GM21360 (cell line): ENCODE measurements around the gene PLCB3.

Source experiments
- ATAC-seq: cut with Tn5 transposase; IDR thresholded peaks from one replicate; pipeline ENCODE4 v1.9.1; 2021; ENCODE audit warnings: mild to moderate bottlenecking, moderate library complexity; ENCODE audit not compliant: unreplicated experiment

PLCB3 gene

DNA sequence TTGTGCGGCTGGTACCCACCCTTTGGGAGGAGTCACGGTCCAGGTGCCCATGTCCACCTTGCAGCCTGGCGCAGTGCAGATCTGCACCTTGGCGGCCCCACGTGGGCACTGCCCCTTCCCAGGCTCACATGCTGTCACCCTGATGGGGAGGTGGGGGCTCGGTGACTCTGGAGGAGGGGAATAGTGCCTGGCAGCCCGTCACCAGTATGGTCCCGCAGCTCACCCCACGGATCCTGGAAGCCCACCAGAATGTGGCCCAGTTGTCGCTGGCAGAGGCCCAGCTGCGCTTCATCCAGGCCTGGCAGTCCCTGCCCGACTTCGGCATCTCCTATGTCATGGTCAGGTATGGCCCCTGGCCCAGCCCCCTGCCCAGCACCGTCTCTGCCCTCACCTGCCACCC, 30.5 kb upstream of the PLCB3 start:
- no peak for ATAC-seq

DNA sequence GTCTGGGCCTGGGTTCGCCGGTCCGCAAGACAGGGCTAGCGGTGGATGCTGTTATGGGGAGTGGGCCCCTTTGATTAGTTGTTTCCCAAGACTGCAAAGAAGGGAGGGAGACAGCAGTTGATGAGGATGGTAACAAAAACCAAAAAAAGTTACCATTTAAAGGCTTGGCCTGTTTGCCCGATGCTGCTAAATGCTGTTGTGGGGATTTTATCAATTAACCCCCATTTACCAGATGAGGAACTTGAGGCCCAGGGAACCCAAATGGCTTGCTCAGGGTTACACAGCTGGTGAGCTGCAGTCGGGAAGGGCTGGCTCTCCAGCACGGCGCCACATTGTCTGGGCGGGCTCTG, 28.7 kb upstream of the PLCB3 start:
- no peak for ATAC-seq

DNA sequence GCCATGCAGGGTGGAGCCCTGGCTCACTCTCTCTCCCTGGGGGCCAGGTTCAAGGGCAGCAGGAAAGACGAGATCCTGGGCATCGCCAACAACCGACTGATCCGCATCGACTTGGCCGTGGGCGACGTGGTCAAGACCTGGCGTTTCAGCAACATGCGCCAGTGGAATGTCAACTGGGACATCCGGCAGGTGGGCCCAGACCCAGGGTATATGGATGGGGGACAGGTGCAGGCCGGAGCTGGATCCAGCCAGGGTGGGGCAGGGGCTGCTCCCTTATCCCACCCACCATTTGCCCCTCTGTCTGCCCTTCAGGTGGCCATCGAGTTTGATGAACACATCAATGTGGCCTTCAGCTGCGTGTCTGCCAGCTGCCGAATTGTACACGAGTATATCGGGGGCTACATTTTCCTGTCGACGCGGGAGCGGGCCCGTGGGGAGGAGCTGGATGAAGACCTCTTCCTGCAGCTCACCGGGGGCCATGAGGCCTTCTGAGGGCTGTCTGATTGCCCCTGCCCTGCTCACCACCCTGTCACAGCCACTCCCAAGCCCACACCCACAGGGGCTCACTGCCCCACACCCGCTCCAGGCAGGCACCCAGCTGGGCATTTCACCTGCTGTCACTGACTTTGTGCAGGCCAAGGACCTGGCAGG, 28.2 kb upstream of the PLCB3 start:
- no peak for ATAC-seq

DNA sequence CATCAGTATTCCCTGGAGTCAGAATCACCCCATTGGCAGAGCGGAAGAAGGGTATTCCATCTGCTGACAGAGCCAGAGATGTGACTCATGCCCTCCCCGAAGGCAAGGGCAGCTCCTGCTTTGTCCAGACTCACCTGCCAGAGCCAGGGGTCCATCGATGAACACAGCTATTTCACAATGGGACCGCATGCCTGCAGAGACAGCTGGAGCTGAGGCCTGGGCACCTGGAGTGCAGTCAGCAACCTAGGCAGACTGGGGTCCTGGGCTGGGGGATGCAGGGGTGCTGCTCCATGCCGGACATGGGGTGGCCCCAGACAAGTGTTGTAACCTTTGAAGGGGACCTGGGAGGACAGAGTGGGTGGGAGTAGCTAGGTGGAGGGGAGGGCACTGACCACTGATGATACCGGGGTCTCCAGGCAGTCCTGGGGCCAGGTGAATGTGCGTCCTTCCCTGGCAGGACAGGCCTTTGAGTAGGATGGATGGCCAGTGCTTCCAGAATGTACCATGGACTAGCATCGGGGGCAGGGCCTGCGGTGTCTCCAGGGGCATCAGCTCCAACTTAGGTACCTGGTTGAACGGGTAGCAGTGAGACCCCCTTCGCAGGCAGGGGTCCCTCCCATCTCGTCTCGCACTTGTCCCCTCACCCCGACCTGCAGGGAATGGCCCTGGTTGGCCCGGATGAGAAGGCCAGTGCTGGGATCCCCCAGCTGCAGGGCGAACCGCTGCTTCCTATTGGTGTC, 27.0 kb upstream of the PLCB3 start:
- ATAC-seq = no peak

DNA sequence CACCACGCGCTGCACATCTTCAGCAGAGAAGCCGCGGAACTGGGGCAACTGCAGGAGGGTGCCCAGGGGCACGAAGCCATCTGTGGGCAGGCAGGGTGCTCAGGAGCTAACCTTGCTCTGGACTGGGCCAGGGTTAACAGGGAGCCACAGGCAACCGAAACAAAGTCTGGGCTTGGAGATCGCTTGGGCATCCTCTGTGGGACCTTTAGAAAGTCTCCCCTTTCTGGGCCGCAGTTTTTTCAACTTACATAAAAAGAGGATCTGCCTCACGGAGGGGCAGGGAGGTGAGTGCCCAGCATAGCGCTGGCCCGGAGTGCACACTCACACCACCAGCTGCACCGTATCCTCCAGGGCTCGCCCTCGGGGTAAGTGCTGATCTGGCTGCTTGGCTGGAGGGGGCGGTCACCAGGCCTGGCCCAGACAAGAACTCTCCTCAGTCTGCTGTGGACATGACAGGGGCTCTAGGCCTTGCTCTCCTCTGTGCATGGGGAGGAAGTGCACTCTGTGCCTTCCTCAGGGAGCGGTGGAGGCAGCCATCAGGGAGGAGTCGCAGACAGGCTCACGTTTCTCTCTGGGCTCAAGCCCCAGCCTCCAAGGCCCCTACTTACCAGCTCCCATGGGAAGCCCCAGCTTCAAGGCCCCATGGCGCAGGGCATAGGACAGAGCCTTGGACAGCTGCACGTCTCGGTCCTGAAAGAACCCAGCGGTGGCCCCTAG, 26.3 kb upstream of the PLCB3 start:
- no peak for ATAC-seq

DNA sequence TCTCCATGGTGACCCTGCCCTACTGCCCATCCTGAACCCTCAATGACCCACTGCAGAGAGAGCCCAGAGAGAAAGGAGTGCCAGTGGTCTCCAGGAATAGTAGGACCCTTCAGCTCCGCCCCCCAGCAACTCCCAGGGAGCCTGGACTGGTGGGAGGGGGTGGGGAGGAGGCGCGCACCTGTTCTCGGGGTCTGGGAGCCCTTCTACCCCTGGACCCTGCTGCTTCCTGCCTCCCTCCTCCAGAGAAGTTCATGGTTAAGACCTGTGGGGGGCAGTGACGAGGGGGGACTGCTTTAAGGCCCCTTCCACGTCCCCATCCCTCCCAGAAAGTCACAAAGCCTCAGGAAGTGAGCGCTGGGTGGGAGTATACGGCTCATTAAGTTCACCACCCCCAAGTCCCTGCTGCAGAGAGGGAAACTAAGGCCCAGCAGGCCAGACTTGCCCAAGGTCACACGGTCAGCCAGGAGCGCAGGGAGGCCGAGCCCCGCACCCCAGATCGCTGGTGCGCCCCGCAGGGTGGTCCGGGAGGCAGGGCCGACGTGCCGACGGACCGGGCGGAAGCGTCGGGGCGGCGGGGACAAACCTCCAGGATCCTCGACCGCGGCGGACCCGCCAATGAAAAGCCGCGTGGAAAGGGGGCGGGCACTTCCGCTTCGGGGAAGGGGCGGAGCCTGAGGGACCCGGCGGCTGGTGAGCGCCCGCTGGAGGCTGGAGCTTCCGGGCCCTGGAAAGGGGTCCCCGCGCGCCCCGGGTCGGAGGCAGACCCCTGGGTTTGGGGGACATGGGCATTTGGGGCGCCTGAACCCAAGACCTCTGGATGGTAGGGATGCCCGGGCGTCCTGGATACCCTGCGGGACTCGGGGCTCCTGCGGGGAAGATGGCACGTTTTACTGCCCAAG, 25.5 kb upstream of the PLCB3 start, which contains the start of the genes NUDT22 and TRPT1:
Gene NUDT22 (plus strand): TSS at position 667 of the 899 bp plus-strand sequence. CDS start 379 bp downstream, outside the sequence.
Gene TRPT1 (minus strand): TSS at position 579 of the 899 bp plus-strand sequence. CDS start 326 bp downstream, at position 253.
- no peak for ATAC-seq

DNA sequence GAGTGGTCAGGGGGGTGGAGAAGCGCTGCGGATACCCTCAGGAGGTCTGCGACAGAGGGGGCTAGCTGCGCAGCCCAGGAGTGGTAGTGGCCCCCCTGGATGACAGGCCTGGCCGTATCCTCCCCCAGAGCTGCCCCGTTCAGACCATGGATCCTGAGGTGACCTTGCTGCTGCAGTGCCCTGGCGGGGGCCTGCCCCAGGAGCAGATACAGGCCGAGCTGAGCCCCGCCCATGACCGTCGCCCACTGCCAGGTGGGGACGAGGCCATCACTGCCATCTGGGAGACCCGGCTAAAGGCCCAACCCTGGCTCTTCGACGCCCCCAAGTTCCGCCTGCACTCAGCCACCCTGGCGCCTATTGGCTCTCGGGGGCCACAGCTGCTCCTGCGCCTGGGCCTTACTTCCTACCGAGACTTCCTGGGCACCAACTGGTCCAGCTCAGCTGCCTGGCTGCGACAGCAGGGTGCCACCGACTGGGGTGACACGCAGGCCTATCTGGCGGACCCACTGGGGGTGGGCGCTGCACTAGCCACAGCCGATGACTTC, 24.8 kb upstream of the PLCB3 start:
- ATAC-seq = no peak

DNA sequence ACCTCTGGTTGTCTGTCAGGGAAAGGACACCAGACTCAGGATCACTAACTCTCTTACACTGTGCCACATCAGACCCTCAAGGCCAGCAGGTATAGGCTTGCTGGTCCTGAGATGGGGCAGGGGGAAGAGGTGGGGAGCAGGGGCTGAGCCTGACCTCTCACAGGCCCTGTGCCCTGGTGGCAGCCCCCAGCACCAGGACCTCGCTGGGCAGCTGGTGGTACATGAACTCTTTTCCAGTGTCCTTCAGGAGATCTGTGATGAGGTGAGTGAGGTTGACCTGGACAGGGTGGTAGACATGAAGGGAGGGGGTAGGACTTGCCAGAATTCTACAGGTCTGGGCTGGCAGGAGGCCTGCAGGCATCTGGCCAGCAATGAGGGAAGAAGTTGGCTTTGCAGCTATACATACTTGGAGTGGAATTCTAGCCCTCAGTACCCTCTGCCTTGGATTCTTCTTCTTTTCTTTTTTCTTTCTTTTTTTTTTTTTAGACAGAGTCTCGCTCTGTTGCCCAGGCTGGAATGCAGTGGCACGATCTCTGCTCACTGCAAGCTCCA, 23.8 kb upstream of the PLCB3 start:
- no peak for ATAC-seq

DNA sequence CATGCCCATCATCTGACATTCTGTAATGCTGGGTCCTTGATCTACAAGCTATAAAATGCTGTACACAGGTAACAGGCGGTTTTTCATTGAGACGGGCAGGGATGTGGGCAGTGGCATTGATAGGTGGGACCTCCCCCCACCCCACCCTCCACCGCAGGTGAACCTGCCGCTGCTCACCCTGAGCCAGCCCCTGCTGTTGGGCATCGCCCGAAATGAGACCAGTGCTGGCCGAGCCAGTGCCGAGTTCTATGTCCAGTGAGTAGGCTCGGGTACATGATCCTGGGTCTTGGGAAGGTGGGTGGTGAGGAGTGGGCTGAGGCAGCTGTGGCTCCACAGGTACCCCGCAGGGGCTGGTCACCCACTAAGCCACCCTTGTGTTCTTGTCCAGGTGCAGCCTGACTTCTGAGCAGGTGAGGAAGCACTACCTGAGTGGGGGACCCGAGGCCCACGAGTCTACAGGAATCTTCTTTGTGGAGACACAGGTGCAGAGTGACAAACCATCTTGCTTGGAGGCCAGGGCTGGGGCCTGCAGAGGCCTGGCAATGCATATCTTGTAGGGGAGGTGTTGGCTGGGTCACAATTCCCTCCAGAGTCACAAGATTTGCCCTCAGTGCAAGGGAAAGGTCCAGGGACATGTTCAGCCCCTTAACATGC, 22.1 kb upstream of the PLCB3 start:
- ATAC-seq = no peak

DNA sequence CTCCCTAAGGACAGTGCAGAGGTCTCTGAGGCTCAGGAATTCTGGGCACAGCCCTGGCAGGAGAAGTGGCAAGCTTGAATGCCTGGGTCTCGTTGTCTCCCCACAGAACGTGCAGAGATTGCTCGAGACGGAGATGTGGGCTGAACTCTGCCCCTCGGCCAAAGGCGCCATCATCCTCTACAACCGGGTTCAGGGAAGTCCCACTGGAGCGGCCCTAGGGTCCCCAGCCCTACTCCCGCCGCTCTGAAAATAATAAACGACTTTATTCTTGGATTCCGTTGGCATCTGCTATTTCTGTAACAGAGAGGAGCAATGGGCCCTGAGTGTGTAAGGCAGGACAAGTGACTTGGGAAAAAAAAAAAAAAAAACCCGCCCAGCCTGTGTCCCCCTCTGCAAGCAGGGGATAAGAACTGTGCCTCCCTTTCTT, 21.6 kb upstream of the PLCB3 start:
- ATAC-seq = no peak

DNA sequence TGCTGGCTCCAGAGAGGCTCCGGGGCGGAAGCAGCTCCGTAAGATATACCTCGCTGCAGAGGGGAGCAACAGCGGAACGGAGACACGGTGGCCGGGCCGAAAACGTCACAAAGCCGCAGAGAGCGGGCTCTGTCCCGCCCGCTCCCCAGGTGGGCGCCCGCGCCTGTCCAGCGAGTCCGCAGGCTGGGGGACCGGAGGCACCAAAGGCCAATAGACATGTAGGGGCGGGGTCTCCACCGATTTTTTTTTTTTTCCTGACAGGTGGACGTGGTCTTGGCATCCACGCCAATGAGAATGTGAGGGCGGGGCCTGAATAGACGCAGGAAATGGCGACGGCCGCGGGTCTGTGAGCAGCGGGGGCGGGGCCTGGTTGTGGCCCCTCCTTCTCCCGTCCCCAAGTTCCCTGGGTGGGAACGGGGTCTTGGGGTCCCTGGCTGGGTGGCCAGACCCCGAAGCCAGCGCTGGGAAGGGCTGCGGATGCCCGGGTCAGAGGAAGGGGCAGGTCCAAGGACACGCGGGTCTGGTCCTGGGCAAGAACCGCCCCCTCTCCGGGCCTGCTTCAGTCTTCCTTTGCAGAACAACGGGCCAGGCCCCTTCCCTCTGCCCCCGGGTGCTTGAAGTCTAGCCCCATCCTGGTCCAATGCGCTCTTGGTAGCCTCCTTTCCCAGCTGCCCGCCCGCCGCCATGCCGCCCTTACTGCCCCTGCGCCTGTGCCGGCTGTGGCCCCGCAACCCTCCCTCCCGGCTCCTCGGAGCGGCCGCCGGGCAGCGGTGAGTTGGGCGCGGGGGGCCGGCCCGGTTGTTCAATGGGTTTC, 21.0 kb upstream of the PLCB3 start, which contains the start of gene DNAJC4:
Gene DNAJC4 (plus strand): TSS at position 378 of the 814 bp plus-strand sequence. CDS start 307 bp downstream, at position 685.
- ATAC-seq = peak; percentile 40

DNA sequence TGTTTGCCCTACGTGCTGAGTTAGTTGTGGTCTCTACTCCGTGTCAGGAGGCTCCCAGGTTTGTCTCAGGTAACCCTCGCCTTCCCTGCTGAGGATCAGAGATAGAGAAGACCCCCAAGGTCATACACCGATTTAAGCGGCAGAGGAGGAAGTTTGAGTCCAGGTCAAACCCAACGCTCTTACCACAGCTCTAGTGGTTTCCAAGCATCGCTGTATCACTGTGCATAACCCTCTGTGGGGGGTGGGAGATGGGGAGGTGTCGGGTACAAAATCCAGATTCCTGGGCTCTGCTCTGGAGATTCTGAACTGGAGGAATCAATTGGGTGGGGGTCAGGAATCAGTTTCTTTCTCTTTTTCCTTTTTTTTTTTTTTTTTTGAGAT, 20.4 kb upstream of the PLCB3 start:
- no peak for ATAC-seq

DNA sequence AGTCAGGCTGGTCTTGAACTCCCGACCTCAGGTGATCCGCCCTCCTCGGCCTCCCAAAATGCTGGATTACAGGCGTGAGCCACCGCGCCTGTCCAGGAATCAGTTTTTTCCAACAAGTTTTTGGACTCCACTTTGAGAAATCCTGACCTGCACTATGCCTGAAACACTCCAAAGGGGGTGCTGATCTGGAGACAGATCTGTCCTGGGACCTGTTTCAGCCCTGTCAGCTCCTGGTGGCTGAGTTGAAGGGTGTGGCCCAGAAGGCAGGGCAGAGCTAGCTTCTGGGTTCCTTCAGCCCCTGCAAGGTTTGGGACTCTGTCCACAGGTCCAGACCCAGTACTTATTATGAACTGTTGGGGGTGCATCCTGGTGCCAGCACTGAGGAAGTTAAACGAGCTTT, 19.8 kb upstream of the PLCB3 start:
- no peak for ATAC-seq

DNA sequence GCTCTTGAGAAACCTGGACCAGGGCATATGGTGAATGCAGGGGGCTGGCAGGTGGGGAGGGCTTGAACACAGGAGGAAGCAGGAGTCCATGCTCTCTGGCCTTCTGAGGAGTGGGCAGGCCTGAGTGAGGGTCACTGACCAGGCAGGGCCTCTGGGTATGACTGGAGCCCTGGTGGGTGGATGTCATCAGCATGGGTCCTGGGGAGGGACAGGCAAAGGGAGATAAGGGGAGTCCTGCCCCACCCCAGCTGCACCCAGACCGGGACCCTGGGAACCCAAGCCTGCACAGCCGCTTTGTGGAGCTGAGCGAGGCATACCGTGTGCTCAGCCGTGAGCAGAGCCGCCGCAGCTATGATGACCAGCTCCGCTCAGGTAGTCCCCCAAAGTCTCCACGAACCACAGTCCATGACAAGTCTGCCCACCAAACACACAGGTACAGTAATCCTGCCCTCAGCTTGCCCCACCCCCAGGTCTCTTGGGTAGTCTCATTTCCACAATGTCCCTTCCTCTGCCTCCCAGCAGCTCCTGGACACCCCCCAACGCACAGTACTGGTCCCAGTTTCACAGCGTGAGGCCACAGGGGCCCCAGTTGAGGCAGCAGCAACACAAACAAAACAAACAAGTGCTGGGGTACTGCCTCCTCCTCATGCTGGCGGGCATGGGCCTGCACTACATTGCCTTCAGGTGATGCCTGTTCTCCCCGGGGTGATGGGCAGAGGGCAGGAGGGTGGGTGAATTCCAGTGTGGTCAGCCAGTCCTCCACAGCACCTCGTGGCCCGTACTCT, 19.0 kb upstream of the PLCB3 start:
- ATAC-seq = no peak

DNA sequence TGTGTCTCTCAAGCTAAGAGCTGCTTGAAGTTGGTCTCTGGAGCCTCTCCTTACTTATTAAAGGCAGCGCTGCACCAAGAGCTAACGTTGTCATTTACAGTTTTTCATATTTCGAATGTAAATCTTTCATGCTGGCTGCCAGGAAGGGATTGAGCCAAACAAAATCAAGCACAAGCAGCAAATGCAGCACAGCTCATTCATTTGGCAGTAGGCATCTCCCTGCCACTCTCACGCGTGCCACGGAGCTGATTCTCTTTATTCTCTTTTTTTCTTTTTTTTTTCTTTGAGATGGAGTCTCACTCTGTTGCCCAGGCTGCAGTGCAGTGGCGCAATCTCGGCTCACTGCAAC, 18.4 kb upstream of the PLCB3 start:
- no peak for ATAC-seq

DNA sequence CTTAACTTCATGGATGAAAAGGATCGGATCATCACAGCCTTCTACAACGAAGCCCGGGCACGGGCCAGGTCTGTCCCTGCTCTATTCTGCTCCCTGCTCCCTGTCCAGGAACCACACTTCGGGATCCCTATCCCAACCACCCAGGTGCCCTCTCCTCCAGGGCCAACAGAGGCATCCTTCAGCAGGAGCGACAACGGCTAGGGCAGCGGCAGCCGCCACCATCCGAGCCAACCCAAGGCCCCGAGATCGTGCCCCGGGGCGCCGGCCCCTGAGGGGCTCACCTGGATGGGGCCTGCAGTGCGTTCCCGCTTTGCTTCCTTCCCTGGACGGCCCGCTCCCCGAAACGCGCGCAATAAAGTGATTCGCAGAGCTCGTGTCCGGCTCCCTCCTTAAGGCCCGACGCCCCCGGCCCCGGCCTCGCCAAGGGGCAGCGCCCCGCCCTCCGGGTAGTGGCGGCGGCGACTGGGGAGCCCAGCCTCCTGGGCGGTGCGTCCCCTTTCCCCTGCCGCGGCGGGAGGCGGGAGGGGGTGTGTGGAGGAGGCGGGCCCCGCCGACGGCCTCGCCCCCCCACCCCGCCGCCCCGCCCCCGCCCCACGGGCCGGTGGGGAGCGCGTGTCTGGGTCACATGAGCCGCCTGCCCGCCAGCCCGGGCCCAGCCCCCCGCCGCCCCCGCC, 17.3 kb upstream of the PLCB3 start, which contains the start of gene VEGFB:
Gene VEGFB (plus strand): TSS at position 672 of the 674 bp plus-strand sequence. CDS start 250 bp downstream, outside the sequence.
- ATAC-seq = peak; percentile 38

DNA sequence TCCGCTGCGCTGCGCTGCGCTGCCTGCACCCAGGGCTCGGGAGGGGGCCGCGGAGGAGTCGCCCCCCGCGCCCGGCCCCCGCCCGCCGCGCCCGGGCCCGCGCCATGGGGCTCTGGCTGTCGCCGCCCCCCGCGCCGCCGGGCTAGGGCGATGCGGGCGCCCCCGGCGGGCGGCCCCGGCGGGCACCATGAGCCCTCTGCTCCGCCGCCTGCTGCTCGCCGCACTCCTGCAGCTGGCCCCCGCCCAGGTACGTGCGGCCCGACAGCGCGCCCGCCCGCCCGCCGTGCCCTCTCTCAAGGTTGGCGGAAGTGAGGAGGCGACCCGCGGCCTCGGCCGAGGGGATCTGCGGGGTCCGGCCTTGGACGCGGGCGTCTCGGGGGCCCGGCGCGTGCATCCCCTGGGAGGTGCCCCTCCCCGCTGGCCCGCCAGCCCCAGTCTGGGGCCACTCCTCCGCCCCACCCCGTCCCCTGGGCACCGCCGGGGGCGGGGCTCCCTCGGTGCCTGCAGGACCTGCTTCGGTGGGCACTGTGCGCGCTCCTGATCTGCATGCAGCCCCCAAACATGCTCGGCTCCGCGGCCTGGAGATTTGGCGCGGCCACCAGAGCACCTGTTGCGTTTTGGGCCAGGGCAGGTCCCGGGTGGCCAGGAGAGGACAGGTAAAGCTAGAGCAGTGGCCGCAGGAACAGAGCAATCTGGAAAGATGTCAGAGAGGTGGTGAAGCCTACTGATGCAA, 16.5 kb upstream of the PLCB3 start:
- peak; percentile 22 for ATAC-seq
